Uterus (tissue), 2 donors: Measurements from ENCODE around the gene SIRPG.

Source experiments
- CTCF ChIP-seq, 4 experiments: fragments of 200-600 bp in 2 of 4; fragments of 450-650 bp in 2 of 4; sonication (generic) in 2 of 4; IDR thresholded peaks; one replicate each; pipeline ENCODE4 v1.5.1; 2016 to 2019; ENCODE audit warnings: antibody characterized with exemption in 4 of 4, mild to moderate bottlenecking in 2 of 4, moderate library complexity in 1 of 4
- POLR2A ChIP-seq, 2 donors: fragments of 450-650 bp; IDR thresholded peaks; one replicate each; pipeline ENCODE4 v1.6.1; 2016; ENCODE audit warnings: antibody characterized with exemption in 2 of 2, mild to moderate bottlenecking in 1 of 2, moderate library complexity in 1 of 2

- TF ChIP-seq POLR2A (IDR thresholded peaks at IDR 0.05) (no peak), CTCF (IDR thresholded peaks at IDR 0.05) (no peak)
These were observed 68.8 kb downstream of the SIRPG start for GRCh38 chr20:1588533-1589460.
